Esophagus (tissue), 2 donors: Measurements from ENCODE around the gene TTLL9. TPM values are rescaled to one million over a fixed set of nuclear protein-coding genes. Genes with fewer than 3 reads are reported as not detected.

ENCODE experiments used
- H3K27ac ChIP-seq, 2 donors: one replicate each; pipeline ENCODE4 v1.5.1; 2013; ENCODE audit warnings: low read depth in 2 of 2, mild to moderate bottlenecking in 2 of 2, inconsistent platforms in 1 of 2, low read length in 1 of 2, moderate library complexity in 1 of 2
- H3K27me3 ChIP-seq, 2 donors: one replicate each; pipeline ENCODE4 v1.6.1; 2013; ENCODE audit warnings: low read length in 2 of 2, control low read depth in 1 of 2, mild to moderate bottlenecking in 1 of 2; ENCODE audit not compliant: insufficient read depth in 2 of 2, control insufficient read depth in 1 of 2
- H3K36me3 ChIP-seq, 2 donors: one replicate each; pipeline ENCODE4 v1.6.1; 2013; ENCODE audit warnings: low read length in 1 of 2; ENCODE audit not compliant: control insufficient read depth in 2 of 2, insufficient read depth in 2 of 2
- H3K4me1 ChIP-seq, 2 donors: one replicate each; pipeline ENCODE4 v1.6.1; 2013; ENCODE audit warnings: low read length in 1 of 2; ENCODE audit not compliant: control insufficient read depth in 2 of 2, insufficient read depth in 2 of 2
- H3K4me3 ChIP-seq, 2 donors: one replicate each; pipeline ENCODE4 v1.5.1; 2013; ENCODE audit warnings: low read length in 2 of 2, mild to moderate bottlenecking in 2 of 2, low read depth in 1 of 2, moderate library complexity in 1 of 2
- H3K9me3 ChIP-seq, 2 donors: one replicate each; pipeline ENCODE4 v1.6.1; 2013; ENCODE audit warnings: mild to moderate bottlenecking in 2 of 2, low read depth in 1 of 2, low read length in 1 of 2, moderate library complexity in 1 of 2; ENCODE audit not compliant: control insufficient read depth in 2 of 2, insufficient read depth in 1 of 2
- WGBS, 2 donors: extraction: QIAGEN DNeasy Blood & Tissue Kit; methylation state at CpG; one replicate each; pipeline ENCODE4 v1.1.7; 2013; 5-methylcytosine and 5-hydroxymethylcytosine counted together
- polyA plus RNA-seq, 2 donors: library from polyadenylated mRNA; stranded (reverse); fragments of 200-250 nt; gene quantifications; one replicate each; pipeline ENCODE4 v1.2.3, GENCODE V29; 2013
- donor health status: healthy with polysubstance abuse.
- donor health status: Bipolar disorder and iron deficiency.

Gene TTLL9
- polyA plus RNA-seq, 2 donors = 0.12 to 0.14 TPM

DNA sequence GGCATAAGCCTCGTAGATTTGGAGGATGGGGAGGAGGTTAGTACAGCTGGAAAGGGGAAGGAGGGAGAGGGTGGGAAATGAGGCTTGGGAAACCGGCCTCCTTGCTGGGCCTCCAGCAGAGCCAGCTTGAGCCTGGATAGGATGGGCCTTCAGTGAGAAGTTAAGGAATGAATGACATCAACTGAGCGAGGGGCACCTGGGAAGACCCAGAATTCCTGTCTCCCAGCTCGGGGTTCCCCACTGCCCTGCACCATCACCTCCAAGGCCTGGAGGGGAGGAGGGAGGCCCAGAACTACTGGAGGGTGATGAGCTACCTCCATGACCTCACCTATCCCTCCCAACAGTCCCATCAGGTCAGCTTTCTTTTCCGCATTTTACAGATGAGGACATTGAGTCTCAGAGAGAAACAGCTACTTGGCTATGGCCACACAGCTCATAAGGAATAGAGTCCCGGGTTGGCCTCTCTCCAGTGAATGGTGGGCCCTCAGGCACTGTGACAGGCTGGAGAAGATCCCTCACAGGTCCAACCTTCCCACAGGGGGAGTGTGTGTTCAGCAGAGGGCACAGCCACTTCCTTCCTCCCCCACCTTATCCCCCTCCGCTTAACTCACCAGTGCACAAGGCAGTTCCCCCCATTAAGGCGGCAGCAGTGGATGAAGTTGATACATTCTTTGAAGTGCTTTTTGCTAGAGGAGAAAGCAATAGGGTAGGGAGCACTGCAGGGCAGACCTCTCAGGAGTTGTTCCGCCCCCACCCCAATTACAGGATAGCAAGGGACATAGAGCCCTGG, 6.9 kb upstream of the TTLL9 start:
- H3K4me1 ChIP-seq = peaks cover 11 to 12% of the 10 kb centered on the region in 2 donors
- no peak overlapping the region for H3K27ac ChIP-seq
- H3K4me3 ChIP-seq = no peak overlapping the region
- WGBS, 2 donors = 86 to 90% methylated on average over 9 of the region's 9 CpGs
- H3K27me3 ChIP-seq = no peaks in the 10 kb centered on the region
- H3K36me3 ChIP-seq = no peaks in the 10 kb centered on the region
- no peaks in the 10 kb centered on the region for H3K9me3 ChIP-seq

DNA sequence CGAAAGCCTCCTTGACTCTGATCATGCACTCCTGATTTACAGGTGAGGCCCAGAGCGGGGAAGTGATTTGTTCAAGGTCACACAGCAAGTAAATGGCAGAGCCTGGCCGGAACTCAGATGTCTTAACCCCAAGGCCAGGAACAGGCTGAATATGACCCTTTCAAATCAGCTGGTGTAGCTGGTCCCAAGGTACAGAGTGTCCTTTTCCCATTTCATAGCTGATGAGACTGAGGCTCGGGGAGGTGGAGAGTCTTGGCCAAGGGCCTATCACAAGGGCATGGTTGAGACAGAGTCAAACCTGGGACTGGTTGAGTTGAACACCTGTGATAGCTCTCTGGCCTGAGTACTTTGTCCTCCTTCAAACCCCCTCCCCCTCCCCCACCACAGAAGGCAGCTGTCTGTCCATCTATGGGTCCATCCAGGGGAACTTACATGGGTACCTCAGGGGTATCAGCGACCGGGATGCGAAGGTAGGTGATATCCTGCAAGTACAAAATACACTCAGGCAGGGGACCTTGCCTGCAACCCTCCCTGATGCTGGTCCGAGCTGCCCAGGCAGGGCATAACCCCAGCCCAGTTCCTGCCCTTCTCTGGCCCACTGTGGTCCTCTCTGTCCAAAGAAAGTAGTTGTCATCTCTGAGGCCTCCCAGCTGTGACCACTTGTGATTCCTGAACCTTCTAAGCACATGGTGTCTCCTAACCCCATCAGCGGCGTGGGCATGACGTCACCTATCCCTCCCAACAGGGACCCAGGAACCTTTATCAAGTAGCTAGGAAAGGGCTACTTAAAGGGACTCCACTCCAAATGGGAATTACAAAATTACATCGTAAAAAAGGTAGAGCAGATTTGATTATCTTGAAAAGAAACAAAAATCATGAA, 5.7 kb upstream of the TTLL9 start:
- H3K9me3 ChIP-seq = no peaks in the 10 kb centered on the region
- WGBS, 2 donors = 76 to 91% methylated on average over 12 of the region's 12 CpGs
- peaks cover 11 to 12% of the 10 kb centered on the region in 2 donors for H3K4me1 ChIP-seq
- no peaks in the 10 kb centered on the region for H3K27me3 ChIP-seq
- no peak overlapping the region for H3K27ac ChIP-seq
- no peak overlapping the region for H3K4me3 ChIP-seq
- no peaks in the 10 kb centered on the region for H3K36me3 ChIP-seq

DNA sequence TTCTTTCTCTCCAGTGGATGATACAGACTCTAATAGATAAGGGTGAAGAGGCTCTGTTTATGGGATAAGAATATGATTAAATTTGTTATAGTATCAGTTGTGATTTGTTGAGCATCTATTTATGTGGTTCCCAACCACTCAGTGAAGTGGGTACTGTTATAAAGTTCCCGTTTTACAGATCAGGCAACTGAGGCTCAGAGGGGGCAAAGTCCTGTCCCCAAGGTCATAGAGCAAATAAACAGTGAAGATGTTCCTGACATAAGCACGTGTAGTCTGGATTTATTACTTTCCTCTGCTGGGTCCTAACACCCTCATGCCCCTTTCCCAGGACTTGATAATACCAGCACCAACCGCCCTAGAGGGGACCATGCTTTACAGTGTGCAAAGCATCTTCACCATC, 4.2 kb upstream of the TTLL9 start:
- WGBS, 2 donors = 66 to 74% methylated on average over 3 of the region's 3 CpGs
- H3K27ac ChIP-seq = no peak overlapping the region
- H3K27me3 ChIP-seq = no peaks in the 10 kb centered on the region
- H3K4me3 ChIP-seq = no peak overlapping the region
- peaks cover under 1 to 4% of the 10 kb centered on the region in 2 donors for H3K4me1 ChIP-seq
- H3K36me3 ChIP-seq = no peaks in the 10 kb centered on the region
- H3K9me3 ChIP-seq = no peaks in the 10 kb centered on the region

DNA sequence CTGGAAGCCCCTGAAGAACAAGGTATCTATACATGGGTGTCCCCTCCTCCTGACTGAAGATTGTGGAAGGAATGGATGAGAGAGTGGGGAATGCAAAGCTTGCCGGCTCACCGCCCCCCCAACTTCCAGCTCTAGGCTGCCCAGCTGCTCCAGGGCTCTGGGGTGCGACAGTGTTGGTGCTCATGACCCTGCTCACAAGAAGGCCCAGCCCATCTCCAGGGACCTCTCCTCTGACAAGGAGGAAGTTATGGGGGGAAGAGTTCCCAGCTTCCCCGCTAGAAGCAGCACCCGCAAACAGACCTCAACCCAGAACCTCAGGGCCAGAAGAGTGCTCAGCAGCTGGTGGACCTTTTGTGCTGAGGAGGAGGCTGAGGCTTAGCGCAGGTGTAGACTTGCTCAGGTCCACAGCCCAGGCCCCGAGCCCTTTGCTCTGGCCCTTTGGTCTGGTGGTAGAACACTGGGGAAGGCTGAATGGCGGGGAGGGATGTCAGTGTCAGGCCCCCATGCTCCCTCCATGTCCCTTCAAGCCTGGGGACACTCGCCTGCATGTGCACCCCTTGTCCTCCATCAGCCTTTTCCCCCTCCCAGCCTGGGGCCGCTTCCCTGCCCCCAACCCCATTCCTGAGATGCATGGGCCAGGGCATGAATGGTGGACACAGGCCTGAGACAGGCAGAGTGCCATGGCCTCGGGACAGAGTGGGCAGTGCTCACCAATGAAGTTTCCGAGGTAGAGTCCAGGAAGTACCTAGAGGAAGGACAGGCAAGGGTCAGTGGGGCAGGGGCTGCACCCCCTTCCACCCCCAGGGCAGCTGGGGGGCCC, 1.4 kb upstream of the TTLL9 start:
- no peak overlapping the region for H3K27ac ChIP-seq
- H3K4me1 ChIP-seq = no peaks in the 10 kb centered on the region
- H3K27me3 ChIP-seq = no peaks in the 10 kb centered on the region
- H3K9me3 ChIP-seq = no peaks in the 10 kb centered on the region
- no peak overlapping the region for H3K4me3 ChIP-seq
- no peaks in the 10 kb centered on the region for H3K36me3 ChIP-seq
- 80 to 81% methylated on average over 12 of the region's 12 CpGs for WGBS, 2 donors

DNA sequence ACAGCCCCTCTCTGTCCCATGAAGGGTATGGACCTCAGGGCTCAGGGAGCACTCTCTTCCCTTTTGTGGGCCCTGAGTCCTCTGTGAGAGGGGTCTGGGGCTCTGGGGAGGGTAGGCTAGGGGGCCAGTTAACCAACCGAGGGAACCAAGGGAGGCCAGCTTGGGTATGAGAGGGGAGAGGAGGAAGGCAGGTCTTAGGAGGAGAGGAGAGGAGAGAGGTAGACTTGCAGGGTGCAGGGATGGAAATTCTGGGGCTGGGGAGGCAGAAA, 827 bp upstream of the TTLL9 start:
- 8 to 44% methylated on average over 1 of the region's 1 CpG for WGBS, 2 donors
- peak overlapping the region in 1 of 2 donors; percentile 53 for H3K4me3 ChIP-seq
- H3K4me1 ChIP-seq = no peaks in the 10 kb centered on the region
- no peak overlapping the region for H3K27ac ChIP-seq
- no peaks in the 10 kb centered on the region for H3K27me3 ChIP-seq
- H3K9me3 ChIP-seq = no peaks in the 10 kb centered on the region
- H3K36me3 ChIP-seq = no peaks in the 10 kb centered on the region

DNA sequence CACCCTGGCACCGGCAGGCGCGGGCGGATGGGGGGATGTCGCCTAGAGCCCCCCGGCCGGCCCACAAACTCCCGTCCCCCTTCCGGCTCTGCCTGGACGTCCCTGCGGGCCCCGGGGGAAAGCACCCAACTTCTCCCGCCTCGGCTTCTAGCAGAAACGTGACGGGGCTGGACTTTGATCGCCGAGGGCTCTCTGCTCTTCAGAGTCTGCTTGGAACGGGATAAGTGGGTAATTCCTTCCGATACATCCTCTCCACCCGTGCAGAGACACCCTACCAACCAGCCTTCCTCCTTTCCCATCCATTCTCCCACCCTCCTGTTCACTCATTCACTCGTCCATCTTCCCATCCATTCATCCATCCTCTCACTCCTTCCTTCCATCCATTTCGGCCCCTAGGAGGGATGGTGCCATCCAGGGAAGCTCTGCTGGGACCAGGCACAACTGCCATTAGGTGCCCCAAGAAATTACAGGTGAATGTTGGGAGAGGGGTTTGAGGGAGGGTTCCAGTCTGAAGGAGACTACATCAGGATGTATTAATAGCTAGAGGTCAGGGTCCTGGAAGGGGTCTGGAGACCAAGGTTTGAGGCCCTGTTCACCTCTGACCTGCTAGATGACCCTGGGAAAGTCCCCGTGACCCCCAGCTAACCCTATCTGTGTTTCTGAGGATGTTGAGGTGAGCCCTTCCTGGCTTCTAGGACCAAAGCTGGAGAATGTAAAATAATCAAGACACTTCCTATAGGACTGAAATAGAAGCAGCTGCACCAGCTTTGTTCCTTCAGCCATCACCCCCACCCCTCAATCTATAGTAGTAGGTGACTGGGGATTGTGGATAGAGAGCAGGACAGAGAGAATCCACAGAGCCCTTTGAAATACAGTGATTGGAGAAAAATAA, 538 bp downstream of the TTLL9 start:
- no peaks in the 10 kb centered on the region for H3K27me3 ChIP-seq
- 9 to 10% methylated on average over 18 to 24 of the region's 24 CpGs for WGBS, 2 donors
- no peaks in the 10 kb centered on the region for H3K36me3 ChIP-seq
- H3K27ac ChIP-seq = peak overlapping the region in 1 of 2 donors; percentile 30
- no peaks in the 10 kb centered on the region for H3K4me1 ChIP-seq
- H3K9me3 ChIP-seq = no peaks in the 10 kb centered on the region
- peak overlapping the region; percentile 52 to 53 for H3K4me3 ChIP-seq

DNA sequence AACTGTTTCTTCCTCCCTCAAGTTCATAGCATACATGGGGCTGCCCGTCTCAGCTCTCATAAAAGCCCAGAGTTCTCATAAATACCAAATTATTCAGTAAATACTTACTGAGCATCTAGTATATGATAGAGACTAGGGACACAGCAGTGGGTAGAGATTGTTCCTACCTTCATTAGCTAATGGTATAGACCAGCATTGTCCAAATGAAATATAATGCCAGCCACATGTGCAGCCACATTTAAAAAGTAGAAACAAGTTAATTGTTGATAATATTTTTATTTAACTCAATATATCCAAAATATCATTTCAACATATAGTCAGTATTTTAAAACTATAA, 1.2 kb downstream of the TTLL9 start:
- Histone ChIP-seq H3K27ac (no peak overlapping the region), H3K9me3 (no peaks in the 10 kb centered on the region), H3K4me3 (no peak overlapping the region), H3K4me1 (no peaks in the 10 kb centered on the region), H3K36me3 (no peaks in the 10 kb centered on the region), H3K27me3 (no peaks in the 10 kb centered on the region)
- 95 to 100% methylated on average over 1 of the region's 1 CpG for WGBS, 2 donors

DNA sequence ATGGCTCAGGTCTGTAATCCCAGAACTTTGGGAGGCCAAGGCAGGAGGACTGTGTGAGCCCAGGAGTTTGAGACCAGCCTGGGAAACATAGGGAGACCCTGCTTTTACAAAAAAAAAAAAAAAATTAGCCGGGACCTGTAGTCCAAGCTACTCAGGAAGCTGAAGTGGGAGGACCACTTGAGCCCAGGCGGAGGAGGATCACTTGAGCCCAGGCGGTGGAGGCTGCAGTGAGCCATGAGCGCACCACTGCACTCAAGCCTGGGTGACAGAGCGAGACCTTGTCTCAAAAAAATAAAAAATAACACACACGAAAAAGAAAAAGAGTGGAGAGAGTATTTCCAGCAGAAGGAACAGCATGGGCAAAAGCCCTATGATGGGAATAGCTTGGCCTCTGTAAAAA, 2.0 kb downstream of the TTLL9 start:
- WGBS, 2 donors = 90 to 91% methylated on average over 6 of the region's 6 CpGs
- H3K27ac ChIP-seq = no peak overlapping the region
- H3K9me3 ChIP-seq = no peaks in the 10 kb centered on the region
- no peaks in the 10 kb centered on the region for H3K36me3 ChIP-seq
- H3K27me3 ChIP-seq = no peaks in the 10 kb centered on the region
- no peaks in the 10 kb centered on the region for H3K4me1 ChIP-seq
- no peak overlapping the region for H3K4me3 ChIP-seq

DNA sequence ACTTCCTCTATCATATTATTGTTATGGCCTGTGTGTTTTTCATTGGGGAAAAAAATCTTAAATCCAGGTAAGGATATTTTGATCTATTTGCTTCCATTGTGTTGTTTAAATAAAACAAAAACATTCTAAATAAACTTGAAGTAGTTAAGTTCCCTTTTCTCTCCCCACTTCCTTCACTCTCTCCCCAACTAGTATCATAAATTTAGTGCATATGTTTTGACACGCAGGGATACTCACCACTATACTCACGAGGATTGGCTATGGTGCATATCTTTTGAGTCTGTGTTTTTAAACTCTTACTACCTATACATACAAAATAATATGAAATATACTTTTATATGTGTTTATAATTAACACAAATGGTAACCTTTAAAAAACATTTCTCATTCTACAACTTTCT, 5.2 kb downstream of the TTLL9 start:
- H3K27ac ChIP-seq = no peak overlapping the region
- H3K27me3 ChIP-seq = no peaks in the 10 kb centered on the region
- WGBS, 2 donors = 66 to 72% methylated on average over 2 of the region's 2 CpGs

More for the DNA sequence above, 5.2 kb downstream of the TTLL9 start:
- Histone ChIP-seq H3K36me3 (no peaks in the 10 kb centered on the region), H3K4me3 (no peak overlapping the region), H3K4me1 (no peaks in the 10 kb centered on the region), H3K9me3 (no peaks in the 10 kb centered on the region)
